ENCODE results near the gene SEMA3D. TPM values are rescaled to one million over a fixed set of nuclear protein-coding genes. Genes with fewer than 3 reads are reported as not detected.

Gene SEMA3D
- total RNA-seq, 4 donors from 2014 or later = 1.9 to 4.2 (median 2.6) TPM

DNA sequence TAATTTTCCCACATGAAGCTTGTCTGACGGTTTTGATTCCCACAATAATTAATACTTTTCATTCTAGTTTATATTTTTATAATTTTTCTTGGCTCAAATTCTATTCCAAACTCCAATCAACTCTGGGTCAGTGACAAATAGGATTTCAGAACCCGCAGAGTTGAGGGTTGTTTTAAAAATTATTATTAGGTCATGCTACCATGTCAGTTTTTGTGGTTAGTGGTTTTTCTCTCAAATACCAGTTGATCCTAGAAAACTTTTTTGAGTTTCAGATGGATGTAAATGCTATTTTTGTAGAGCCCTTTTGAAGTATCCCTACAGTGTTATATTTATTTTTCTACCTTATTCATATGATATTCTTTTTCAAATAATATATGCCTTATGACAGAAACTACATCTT, 237.4 kb downstream of the SEMA3D start:
- TF ChIP-seq, protein P1, sequence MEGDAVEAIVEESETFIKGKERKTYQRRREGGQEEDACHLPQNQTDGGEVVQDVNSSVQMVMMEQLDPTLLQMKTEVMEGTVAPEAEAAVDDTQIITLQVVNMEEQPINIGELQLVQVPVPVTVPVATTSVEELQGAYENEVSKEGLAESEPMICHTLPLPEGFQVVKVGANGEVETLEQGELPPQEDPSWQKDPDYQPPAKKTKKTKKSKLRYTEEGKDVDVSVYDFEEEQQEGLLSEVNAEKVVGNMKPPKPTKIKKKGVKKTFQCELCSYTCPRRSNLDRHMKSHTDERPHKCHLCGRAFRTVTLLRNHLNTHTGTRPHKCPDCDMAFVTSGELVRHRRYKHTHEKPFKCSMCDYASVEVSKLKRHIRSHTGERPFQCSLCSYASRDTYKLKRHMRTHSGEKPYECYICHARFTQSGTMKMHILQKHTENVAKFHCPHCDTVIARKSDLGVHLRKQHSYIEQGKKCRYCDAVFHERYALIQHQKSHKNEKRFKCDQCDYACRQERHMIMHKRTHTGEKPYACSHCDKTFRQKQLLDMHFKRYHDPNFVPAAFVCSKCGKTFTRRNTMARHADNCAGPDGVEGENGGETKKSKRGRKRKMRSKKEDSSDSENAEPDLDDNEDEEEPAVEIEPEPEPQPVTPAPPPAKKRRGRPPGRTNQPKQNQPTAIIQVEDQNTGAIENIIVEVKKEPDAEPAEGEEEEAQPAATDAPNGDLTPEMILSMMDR (IDR thresholded peaks at IDR 0.05; ENCODE audit: low read depth) = no peak

DNA sequence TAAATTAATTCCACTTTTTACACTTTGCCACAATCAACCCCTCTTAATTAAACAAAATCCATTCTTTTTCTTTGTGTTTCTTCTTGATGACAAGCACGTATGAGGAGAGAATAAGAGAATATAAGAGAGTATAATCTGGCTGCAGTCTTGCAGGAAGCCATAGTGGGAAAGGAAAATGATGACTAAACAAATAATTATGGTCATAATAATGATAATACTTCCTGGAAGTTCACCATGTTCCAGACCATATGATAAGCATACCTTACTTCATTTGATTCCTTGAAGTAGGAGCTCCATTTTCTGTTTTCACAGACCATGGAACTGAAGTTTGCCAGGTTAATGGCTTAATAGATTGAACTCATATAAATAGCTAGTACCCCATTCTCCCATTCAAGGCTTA, 237.8 kb downstream of the SEMA3D start:
- TF ChIP-seq, protein P1 (IDR thresholded peaks at IDR 0.05; ENCODE audit: low read depth) = no peak

DNA sequence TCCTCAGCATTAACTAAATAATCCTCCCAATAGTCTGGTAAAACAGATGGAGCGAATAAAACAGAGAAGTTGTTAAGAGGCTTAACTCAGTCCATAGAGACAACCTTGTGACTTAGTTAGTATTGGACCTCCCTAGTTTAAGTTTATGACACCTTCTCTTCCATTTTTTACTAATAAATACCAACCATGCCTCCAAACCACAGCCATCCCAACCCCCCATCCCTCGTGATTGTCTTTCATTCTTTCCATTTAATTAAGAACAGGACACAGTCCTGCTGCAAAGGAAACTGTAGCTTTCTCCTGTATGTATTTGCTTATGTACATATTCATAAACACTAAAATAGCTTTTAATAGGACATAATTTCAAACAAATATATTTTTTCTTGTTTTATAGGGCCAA, 238.2 kb downstream of the SEMA3D start:
- TF ChIP-seq, protein P1 (IDR thresholded peaks at IDR 0.05; ENCODE audit: low read depth) = no peak

DNA sequence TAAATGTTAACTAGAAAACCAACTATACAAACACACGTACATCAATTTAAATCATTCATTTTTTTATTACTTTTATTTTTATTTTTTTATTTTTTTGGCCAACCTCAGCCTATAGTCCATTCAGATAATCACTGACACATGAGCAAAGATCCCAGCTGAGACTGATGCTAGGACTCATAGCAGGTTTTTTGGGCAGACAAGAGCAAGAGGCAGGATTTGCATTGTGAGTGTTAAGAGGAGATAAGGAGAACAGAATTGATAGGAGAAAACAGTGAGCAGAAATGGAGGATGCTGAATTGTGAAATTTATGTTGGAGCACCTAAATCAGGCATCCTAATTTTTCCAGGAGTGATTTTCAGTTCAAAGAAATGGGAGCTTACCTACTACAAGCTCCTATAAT, 240.3 kb downstream of the SEMA3D start:
- TF ChIP-seq, protein P1 (IDR thresholded peaks at IDR 0.05; ENCODE audit: low read depth) = no peak
